WTC11 (cell line): Measurements from ENCODE around the gene ZNF507.

Experiments
- CREB1 ChIP-seq: sonication (generic); formaldehyde crosslinking; IDR thresholded peaks from 2 replicates; pipeline ENCODE4 v1.8.0; 2023; ENCODE audit warnings: mild to moderate bottlenecking, missing genetic modification reagents
- CREM ChIP-seq: sonication (generic); formaldehyde crosslinking; IDR thresholded peaks from 2 replicates; pipeline ENCODE4 v1.8.1; 2022; ENCODE audit warnings: mild to moderate bottlenecking, missing genetic modification reagents, moderate library complexity
- CTCF ChIP-seq: fragments of 200-600 bp; IDR thresholded peaks from 2 replicates; pipeline ENCODE4 v1.8.0; 2022; ENCODE audit warnings: antibody characterized with exemption
- E2F4 ChIP-seq: sonication (generic); formaldehyde crosslinking; IDR thresholded peaks from 2 replicates; pipeline ENCODE4 v1.8.1; 2022; ENCODE audit warnings: low read depth, mild to moderate bottlenecking, moderate library complexity, missing genetic modification reagents, borderline replicate concordance
- NFATC4 ChIP-seq: fragments of 250-450 bp; sonication (Bioruptor Pico); IDR thresholded peaks from 2 replicates; pipeline ENCODE4 v1.9.0; 2021; ENCODE audit warnings: mild to moderate bottlenecking
- USF1 ChIP-seq: sonication (generic); formaldehyde crosslinking; IDR thresholded peaks from 2 replicates; pipeline ENCODE4 v1.8.0; 2022; ENCODE audit warnings: mild to moderate bottlenecking, missing genetic modification reagents

GRCh38 chr19:32349051-32349450 lies 3.6 kb downstream of the ZNF507 start:
- no peak for TF ChIP-seq CTCF
- no peak for TF ChIP-seq E2F4 (CRISPR knock-in tag)
- no peak for TF ChIP-seq CREM (CRISPR knock-in tag)
- no peak for TF ChIP-seq USF1 (CRISPR knock-in tag)
- TF ChIP-seq CREB1 (CRISPR knock-in tag), result no peak
- no peak for TF ChIP-seq NFATC4 (CRISPR knock-in tag)
